ENCODE results near the gene BCL7B.
"Not testable (repeated sequence)": the region's sequence is repeated elsewhere in the genome, so short reads cannot be mapped to it uniquely, and the experiment has no call there.

Gene BCL7B

DNA sequence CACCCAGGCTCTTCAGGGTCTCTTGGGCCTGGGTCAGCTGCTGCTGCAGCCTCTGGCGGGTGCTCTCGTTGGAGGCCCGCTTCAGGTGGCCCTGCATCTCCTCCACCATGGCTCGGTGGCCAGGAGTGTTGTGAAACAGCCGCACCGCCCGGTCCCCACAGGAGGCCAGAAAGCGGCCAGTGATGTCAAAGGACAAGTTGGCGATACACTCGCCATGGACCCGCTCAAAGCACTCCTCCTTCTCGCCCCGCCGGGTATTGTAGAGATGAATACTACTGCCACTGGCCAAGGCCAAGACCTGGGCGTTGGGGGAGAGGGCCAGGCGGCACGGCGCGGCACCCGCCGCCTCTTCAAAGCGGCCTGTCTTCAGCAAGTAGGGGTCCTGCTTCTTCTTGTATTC lies 13.0 kb upstream of the BCL7B start:
- DNase-seq (ENCODE audit: insufficient read length) (no peak), FAIRE-seq (no peak)
- TF ChIP-seq POLR2AphosphoS5 (IDR thresholded peaks at IDR 0.05; ENCODE audit: low read depth, low read length), result no peak
- TF ChIP-seq POLR2A (IDR thresholded peaks at IDR 0.05; ENCODE audit: low read depth, low read length), result no peak
- no peak for TF ChIP-seq TAF1 (IDR thresholded peaks at IDR 0.05; ENCODE audit: borderline replicate concordance, low read depth, low read length)

DNA sequence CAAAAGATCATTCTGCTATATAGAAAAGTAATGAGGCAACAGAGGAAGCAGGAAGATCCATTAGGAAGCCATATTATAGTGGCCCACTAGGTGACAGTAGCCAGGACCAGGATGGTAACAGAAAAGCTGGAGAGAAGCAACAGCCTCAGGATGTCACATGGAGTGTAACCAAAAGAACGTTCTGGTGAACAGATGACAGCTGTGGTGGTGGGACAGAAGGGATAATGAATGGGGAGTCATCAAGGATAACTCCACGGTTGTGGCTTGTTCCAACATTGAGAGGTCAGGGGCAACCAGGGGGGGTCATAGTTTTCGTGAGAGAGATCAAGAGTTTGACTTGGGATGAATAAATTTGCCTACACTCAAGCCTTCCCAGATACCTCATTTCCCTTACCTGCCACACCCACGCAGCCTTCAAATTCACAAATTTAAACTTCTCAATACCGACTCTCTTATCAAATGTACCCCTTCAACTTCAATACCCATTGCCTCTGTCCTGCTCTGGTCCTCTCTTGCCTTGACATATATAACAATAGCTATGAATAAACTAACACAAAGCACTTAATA lies 11.6 kb upstream of the BCL7B start:
- no peak for FAIRE-seq
- no peak for TF ChIP-seq TAF1 (IDR thresholded peaks at IDR 0.05; ENCODE audit: borderline replicate concordance, low read depth, low read length)
- no peak for TF ChIP-seq POLR2AphosphoS5 (IDR thresholded peaks at IDR 0.05; ENCODE audit: low read depth, low read length)

DNA sequence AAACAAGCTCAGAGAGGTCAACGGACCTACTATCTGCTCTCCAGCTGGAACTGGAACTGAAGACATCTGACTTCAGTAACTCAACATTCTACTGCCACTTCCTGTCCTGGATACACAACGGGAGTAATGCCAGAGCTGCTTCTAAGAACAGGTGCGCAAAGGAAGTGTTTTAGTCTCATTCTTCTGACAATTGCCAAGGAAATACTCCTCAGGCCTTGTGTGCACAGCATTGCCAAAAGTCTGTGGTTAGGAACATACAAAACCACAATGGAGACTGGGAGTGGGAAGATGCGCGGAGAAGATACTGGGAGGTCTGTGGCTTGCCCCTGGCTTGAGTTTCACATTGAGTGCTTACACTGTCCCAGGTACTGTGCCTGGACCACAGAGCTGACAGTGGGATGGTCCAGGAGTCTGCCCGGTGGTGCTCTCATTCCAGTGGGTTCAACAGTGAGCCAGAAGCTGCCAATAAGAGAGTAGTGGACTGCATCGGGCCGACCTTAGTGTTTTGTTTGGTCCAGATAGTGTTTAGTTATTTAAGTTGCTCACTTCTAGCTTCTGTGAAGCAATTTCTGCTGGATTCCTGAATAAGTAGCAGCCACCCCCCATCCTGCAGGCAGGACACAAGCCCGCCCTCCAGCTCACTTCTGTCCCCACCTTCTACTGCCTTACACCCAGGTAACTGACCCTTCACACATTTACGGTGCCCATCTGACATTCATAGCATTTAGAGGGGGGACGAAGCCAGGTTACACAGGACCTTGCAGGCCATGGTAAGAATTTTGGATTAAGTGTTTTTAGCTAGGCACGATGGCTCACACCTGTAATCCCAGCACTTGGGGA lies 10.6 kb upstream of the BCL7B start:
- DNase-seq (ENCODE audit: insufficient read length) (no peak), FAIRE-seq (no peak)

More for the DNA sequence above, 11.6 kb upstream of the BCL7B start:
- DNase-seq (ENCODE audit: insufficient read length), result no peak

DNA sequence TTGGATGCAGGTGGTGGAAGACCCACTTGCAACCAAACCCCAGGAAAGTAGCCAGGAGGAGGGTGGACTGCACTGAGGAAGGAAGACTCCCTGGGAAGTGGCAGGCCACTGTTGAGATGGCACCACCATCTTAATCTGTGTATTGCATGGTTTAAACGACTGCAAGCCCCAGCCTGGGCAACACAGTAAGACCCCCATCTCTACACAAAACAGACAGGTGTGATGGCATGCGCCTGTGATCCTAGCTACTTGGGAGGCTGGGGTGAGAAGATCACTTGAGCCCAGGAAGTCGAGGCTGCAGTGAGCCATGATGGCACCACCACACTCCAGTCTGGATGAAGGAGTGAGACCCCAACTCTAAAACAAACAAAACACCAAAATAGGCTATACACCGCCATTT lies 9.7 kb upstream of the BCL7B start:
- FAIRE-seq (no peak), DNase-seq (ENCODE audit: insufficient read length) (no peak)
- no peak for TF ChIP-seq POLR2AphosphoS5 (IDR thresholded peaks at IDR 0.05; ENCODE audit: low read depth, low read length)
- no peak for TF ChIP-seq POLR2A (IDR thresholded peaks at IDR 0.05; ENCODE audit: low read depth, low read length)
- TF ChIP-seq TAF1 (IDR thresholded peaks at IDR 0.05; ENCODE audit: borderline replicate concordance, low read depth, low read length), result no peak

More for the DNA sequence above, 10.6 kb upstream of the BCL7B start:
- TF ChIP-seq POLR2A (IDR thresholded peaks at IDR 0.05; ENCODE audit: low read depth, low read length), result peak; percentile 31; the same call in 1 of the 2 replicates
- TF ChIP-seq POLR2AphosphoS5 (IDR thresholded peaks at IDR 0.05; ENCODE audit: low read depth, low read length), result 0 out of 2 replicates have a peak, but pooled peaks have one; percentile 17
- no peak for TF ChIP-seq TAF1 (IDR thresholded peaks at IDR 0.05; ENCODE audit: borderline replicate concordance, low read depth, low read length)

DNA sequence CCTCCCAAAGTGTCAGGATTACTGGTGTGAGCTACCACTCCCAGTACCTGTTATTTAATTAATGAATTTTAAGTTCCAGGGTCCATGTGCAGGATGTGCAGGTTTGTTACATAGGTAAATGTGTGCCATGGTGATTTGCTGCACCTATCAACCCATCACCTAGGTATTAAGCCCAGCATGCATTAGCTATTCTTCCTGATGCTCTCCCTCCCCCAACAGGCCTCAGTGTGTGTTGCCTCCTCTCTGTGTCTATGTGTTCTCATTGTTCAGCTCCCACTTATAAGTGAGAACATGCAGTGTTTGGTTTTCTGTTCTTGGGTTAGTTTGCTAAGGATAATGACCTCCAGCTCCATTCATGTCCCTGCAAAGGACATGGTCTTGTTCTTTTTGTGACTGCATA lies 8.9 kb upstream of the BCL7B start:
- DNase-seq (ENCODE audit: insufficient read length); FAIRE-seq: not testable (repeated sequence)

DNA sequence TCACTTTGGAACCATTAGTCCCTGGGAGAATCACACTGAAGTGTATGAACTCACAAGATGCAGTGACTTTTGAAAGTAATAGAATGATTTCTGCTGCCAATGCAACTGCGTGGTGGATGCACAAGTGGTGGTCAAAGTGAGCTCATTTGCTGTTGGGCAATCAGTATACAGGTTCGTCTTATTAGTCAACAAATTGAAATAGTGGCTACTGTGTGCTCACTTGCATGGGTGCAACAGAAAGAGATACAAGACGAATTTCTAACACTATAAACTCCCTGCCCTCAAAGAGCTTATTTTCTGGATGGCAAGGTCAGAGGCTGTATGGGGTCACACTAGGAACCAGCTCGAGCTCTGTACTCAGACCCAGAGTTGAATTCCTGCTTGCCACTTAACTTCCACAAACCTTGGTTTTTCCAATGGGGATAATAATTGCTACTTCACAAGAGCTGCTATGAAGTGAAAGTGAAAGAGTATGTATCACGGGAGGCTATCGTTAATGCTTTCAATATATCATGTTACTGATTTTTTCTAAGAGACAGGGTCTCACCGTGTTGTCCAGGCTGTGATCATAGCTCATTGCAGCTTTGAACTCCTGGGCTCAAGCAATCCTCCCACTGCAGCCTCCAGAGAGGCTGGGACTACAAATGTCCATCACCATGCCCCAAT lies 8.3 kb upstream of the BCL7B start:
- FAIRE-seq, result no peak
- DNase-seq (ENCODE audit: insufficient read length), result no peak
- TF ChIP-seq POLR2A (IDR thresholded peaks at IDR 0.05; ENCODE audit: low read depth, low read length), result no peak
- no peak for TF ChIP-seq TAF1 (IDR thresholded peaks at IDR 0.05; ENCODE audit: borderline replicate concordance, low read depth, low read length)
- TF ChIP-seq POLR2AphosphoS5 (IDR thresholded peaks at IDR 0.05; ENCODE audit: low read depth, low read length), result no peak

DNA sequence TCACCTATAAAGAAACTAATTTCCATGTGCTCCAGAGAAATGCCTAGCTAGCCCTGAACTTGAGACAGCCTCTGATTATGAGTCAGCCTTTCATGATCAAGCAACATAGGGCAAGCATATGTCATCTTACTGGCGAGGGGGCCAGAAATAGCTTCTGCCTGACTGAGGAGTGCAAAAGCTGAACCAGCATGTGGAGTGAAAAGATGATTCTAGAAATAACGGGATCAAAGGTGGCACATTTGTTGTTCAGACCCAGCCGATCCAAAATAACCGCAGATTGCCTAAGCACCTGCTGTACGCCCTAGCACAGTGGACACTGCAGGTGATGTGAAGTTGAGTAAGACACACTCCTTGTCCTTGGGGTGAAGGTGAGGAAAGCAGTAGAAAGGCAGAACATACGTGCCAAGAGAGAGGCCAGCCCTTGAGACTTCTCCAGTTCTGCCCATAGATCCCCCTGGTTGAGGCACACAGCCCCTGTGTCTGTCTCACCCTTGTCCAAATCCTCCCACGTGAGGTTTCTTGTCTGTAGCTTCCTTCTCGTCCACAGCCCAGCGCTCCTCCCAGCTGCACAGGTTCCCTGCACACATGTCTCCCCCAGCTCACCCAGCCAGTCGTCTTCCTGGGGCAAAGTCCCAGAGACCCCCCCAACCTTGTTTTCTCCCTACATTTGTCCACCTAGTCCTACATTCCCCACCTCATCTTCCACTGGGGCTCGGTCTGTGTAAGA lies 2.8 kb upstream of the BCL7B start:
- peak; percentile 61 for FAIRE-seq
- TF ChIP-seq POLR2AphosphoS5 (IDR thresholded peaks at IDR 0.05; ENCODE audit: low read depth, low read length) (no peak), POLR2A (IDR thresholded peaks at IDR 0.05; ENCODE audit: low read depth, low read length) (no peak)
- no peak for DNase-seq (ENCODE audit: insufficient read length)

DNA sequence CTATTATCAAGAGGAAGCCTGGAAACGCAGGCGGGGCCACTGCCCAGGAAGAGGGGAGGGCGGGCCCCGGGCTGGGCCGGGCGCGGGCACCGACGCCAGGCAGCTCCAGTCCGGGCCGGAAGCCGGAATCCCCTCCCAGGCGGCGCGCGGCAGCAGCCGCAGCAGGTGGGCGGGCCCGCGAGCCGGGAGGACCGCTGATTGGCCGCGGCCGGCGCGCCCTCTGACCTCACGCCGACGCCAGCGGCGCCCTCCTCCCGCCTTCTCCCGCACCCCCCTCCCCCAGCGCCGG lies 438 bp downstream of the BCL7B start:
- DNase-seq (ENCODE audit: insufficient read length) (peak; percentile 96), FAIRE-seq (peak; percentile 91)
- TF ChIP-seq POLR2AphosphoS5 (IDR thresholded peaks at IDR 0.05; ENCODE audit: low read depth, low read length), result no peak; the same call in 1 of the 2 replicates

DNA sequence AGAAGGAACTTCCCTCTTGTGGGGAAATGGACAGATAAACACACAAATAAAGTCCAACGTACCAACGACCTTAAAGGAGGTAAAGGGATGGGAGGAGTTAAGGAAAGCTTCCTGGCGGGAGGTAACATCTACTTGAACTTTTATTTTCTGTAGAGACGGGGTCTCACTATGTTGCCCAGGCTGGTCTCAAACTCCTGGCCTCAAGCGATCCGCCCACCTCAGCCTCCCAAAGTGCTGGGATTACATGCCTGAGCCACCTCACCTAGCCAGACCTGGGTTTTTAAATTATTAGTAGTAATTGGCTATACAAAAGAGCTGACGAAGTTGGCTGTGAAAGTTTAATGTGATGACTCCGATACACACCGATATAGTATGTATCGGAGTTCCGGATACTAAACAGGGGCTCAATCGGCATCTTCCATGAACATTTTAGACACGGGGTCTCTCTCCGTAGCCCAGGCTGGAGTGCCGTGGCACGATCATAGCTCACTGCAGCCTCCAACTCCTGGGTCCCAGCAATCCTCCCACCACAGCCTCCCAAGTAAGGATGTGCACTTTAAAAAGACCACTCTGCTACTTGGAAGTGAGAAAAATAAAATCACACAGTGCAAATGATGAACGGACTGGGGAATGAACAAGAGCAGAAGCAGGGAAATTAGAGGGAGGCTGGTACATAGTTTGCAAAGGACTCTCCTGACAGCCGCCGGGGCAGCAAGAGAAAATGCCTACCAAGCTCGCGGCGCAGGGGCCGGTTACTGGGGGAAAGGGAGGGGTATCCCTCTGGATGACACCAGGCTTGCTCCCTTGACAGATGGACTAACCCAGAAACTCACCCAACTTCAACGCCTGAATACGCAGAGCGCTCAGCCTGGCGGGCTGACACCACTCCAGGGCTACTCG lies 1.0 kb downstream of the BCL7B start:
- DNase-seq (ENCODE audit: insufficient read length) (no peak), FAIRE-seq (no peak)
- TF ChIP-seq POLR2AphosphoS5 (IDR thresholded peaks at IDR 0.05; ENCODE audit: low read depth, low read length) (0 out of 2 replicates have a peak, but pooled peaks have one; percentile 14), POLR2A (IDR thresholded peaks at IDR 0.05; ENCODE audit: low read depth, low read length) (no peak)

DNA sequence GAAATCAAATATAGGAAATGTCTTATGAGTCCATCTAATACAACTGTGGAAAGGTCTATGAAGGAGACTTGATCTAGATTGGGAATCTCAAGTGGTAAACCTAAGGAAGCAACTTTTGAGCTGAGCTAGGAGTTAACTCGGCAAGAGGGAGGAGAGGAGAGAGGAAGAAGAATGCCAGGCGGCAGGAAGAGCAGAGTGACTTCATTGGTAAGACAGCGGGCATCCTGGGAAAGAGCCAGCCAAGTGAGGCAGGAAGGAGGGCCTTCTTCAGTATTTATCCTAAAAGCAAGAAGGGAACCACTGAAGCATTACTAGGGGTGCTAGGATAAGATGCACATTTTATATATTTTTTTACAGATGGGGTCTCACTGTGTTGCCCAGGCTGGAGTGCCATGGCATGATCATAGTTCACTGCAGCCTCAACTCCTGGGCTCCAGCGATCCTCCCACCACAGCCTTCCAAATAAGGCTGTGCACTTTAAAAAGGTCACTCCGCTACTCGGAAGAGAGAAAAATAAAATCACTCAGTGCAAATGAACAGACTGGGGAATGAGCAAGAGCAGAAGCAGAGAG lies 2.0 kb downstream of the BCL7B start:
- no peak for DNase-seq (ENCODE audit: insufficient read length)
- no peak for FAIRE-seq
- TF ChIP-seq TAF1 (IDR thresholded peaks at IDR 0.05; ENCODE audit: borderline replicate concordance, low read depth, low read length), result no peak
- no peak for TF ChIP-seq POLR2A (IDR thresholded peaks at IDR 0.05; ENCODE audit: low read depth, low read length)
- TF ChIP-seq POLR2AphosphoS5 (IDR thresholded peaks at IDR 0.05; ENCODE audit: low read depth, low read length), result no peak

DNA sequence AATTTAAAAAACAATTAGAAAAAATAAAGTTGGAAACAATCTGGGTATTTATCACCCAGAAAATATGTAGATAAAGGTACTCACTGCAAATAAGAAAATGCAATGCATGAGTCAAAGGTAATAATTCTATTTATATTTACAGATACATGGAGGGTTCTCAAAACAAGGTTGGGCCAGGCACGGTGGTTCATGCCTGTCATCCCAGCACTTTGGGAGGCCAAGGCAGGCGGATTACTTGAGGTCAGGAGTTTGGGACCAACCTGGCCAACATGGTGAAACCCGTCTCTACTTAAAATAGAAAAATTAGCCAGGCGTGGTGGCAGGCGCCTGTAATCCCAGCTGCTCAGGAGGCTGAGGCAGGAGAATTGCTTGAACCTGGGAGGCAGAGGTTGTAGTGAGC lies 7.4 kb downstream of the BCL7B start:
- not testable (repeated sequence) for DNase-seq (ENCODE audit: insufficient read length); FAIRE-seq

Data from GM12892 (cell line).